Lower lobe of right lung (tissue), 2 donors: ENCODE measurements around the gene TMEM139. TPM values are rescaled to one million over a fixed set of nuclear protein-coding genes. Genes with fewer than 3 reads are reported as not detected.
A peak's percentile ranks its signal among the peaks of the same experiment; 100 is the strongest.

Experiments used
- ATAC-seq, 2 donors: fragments of 200-7000 bp; cut with Tn5 transposase; one replicate each; pipeline ENCODE4 v1.9.1; 2020 to 2022; ENCODE audit warnings: mild to moderate bottlenecking in 2 of 2, moderate library complexity in 2 of 2
- DNase-seq: peaks from one replicate; pipeline ENCODE4 v3.0.0-alpha.2; 2020
- H3K27ac ChIP-seq: fragments of 200-600 bp; one replicate; pipeline ENCODE4 v1.8.0; 2022
- H3K27me3 ChIP-seq: fragments of 200-600 bp; one replicate; pipeline ENCODE4 v1.8.0; 2022; ENCODE audit warnings: low read depth
- H3K36me3 ChIP-seq: fragments of 200-600 bp; one replicate; pipeline ENCODE4 v1.8.0; 2022; ENCODE audit warnings: mild to moderate bottlenecking
- H3K4me1 ChIP-seq: fragments of 200-600 bp; one replicate; pipeline ENCODE4 v1.8.0; 2022
- H3K4me3 ChIP-seq: fragments of 200-600 bp; one replicate; pipeline ENCODE4 v1.8.0; 2022; ENCODE audit warnings: mild to moderate bottlenecking
- H3K9me3 ChIP-seq: fragments of 200-600 bp; one replicate; pipeline ENCODE4 v1.8.0; 2022
- intact Hi-C: fragments of 100-400 bp; cut with DNase I; formaldehyde crosslinking; loops from one replicate; pipeline ENCODE4 v1.11.0; 2022
- total RNA-seq: library from RNA; stranded (reverse); fragmentation: NEBNext Ultra II Directional; extraction: Animal tissue kit (Norgen Biotek cat#: 25700); gene quantifications from one replicate; pipeline ENCODE4 v1.2.1, GENCODE V29; 2021
- TF ChIP-seq, protein P1 (sequence below): fragments of 200-600 bp; IDR thresholded peaks from one replicate; pipeline ENCODE4 v1.8.0; 2022; ENCODE audit warnings: antibody characterized with exemption, mild to moderate bottlenecking
- donor health status: DM: no; HTN: yes; CAD: no; lungs with severe emphysema.

Gene TMEM139
- total RNA-seq, 1 donor from 2014 or later: 25.9 TPM

DNA sequence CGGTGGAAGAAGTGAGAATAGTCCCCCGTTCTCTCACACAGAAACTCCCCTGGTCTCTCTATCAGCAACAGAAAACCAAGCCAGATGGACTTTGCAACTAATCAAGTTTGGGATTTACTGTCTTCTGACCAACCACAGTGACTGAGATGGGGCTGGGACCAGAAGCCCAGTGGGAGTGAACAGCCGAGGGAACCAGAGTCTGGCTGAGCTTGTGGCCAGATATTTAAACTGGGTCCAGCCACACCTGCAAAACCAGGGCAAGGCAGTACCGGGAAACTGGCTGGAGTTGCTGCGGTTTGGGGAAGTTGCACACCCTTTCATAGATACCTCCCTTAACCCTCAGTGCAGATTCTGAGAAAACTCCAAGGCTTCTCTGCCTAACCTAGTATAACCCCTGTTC, 15.5 kb upstream of the TMEM139 start:
- Histone ChIP-seq H3K27me3 (no peaks in the 10 kb centered on the region), H3K9me3 (no peaks in the 10 kb centered on the region), H3K4me1 (peaks cover 20% of the 10 kb centered on the region), H3K27ac (no peak overlapping the region), H3K4me3 (no peak overlapping the region), H3K36me3 (peaks cover 43% of the 10 kb centered on the region)
- DNase-seq (no peak), ATAC-seq (no peak)
- intact Hi-C loops: no loop called here
- TF ChIP-seq, protein P1, sequence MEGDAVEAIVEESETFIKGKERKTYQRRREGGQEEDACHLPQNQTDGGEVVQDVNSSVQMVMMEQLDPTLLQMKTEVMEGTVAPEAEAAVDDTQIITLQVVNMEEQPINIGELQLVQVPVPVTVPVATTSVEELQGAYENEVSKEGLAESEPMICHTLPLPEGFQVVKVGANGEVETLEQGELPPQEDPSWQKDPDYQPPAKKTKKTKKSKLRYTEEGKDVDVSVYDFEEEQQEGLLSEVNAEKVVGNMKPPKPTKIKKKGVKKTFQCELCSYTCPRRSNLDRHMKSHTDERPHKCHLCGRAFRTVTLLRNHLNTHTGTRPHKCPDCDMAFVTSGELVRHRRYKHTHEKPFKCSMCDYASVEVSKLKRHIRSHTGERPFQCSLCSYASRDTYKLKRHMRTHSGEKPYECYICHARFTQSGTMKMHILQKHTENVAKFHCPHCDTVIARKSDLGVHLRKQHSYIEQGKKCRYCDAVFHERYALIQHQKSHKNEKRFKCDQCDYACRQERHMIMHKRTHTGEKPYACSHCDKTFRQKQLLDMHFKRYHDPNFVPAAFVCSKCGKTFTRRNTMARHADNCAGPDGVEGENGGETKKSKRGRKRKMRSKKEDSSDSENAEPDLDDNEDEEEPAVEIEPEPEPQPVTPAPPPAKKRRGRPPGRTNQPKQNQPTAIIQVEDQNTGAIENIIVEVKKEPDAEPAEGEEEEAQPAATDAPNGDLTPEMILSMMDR: no peak

DNA sequence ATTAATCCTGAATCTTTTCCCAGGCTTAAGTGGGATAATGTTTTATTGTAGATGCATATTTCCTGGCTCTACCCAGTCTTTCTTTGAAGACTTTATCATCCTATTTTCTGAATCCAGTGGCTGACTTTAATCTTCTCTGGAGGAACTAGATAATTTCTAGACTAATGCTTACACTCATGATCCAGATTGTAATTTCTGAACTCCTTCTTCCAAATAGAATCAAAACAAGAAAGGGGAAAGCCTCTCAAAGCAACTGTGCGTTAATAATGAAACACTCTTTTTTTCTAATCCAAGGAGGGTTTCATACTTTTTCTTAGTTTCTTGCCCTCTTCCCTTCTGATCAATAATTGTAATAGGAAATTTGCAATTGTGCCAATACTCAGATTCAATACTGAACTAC, 13.5 kb upstream of the TMEM139 start:
- no peak for ATAC-seq
- H3K4me1 ChIP-seq: no peaks in the 10 kb centered on the region
- intact Hi-C loops: no loop called here
- H3K4me3 ChIP-seq: no peak overlapping the region
- no peak overlapping the region for H3K27ac ChIP-seq
- H3K9me3 ChIP-seq: no peaks in the 10 kb centered on the region
- H3K27me3 ChIP-seq: no peaks in the 10 kb centered on the region
- TF ChIP-seq, protein P1: no peak
- peaks cover 41% of the 10 kb centered on the region for H3K36me3 ChIP-seq
- DNase-seq: no peak

DNA sequence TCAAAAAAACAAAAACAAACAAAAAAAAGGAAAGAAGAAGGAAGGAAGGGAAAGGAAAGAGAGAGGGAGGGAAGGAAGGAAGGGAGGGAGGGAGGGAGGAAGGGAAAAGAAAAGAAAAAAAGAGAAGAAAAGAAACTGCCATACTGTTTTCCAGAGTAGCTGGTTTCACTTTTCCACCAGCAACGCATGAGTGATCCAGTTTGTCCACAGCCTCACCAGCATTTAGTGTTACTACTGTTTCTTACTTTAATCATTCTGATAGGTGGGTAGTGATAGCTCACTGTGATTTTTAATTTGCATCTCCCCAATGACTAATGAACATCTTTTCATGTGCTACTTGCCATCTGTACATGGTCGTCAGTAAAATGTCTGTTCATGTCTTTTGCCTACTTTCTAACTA, 11.9 kb upstream of the TMEM139 start:
- Histone ChIP-seq H3K4me3 (no peak overlapping the region), H3K9me3 (no peaks in the 10 kb centered on the region), H3K27me3 (no peaks in the 10 kb centered on the region), H3K4me1 (no peaks in the 10 kb centered on the region), H3K36me3 (peaks cover 24% of the 10 kb centered on the region), H3K27ac (no peak overlapping the region)
- TF ChIP-seq, protein P1: no peak
- ATAC-seq (no peak), DNase-seq (no peak)
- intact Hi-C loops: no loop called here

DNA sequence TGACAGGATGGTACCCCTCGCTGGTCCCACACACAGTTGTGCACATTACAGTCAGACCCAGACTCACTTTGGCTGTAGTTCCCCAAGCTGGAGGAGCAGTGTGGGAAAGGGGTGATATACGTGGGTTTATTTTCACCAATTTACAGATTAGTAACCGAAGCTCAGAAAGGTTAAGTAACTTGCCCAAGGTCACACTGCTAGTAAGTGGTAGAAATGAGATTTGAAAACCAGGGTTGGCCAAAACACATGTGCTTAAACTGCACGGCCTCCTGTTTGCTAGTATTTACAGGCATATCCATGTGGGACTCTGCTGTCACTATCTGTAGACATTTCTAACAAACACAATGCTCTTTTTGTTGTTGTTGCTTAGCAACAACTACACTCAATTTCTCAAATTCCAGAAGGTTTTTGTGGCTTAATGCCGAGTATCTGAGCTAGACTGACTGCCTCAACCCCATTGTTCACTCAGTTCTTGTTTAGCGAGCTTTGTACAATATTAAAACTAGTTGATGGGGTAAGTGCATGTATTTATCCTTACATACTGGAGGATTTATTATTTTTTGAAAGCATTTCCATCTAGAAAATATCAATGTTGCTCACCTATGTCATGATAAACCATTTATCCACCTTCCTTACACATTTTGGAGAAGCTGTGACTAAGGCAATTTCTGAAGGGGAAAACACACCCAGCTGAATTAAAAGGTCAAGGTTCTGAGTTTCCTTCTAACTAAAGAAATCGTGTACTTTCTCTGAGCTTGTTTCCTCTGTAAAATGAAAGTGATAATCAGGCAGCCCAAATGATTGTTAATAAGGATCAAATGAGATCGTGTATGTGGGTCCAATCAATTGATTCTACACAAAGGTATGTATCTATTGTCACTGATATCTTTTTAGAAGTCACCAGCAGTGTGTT, 5.3 kb upstream of the TMEM139 start:
- Histone ChIP-seq H3K4me3 (no peak overlapping the region), H3K36me3 (no peaks in the 10 kb centered on the region), H3K4me1 (peaks cover 19% of the 10 kb centered on the region), H3K27me3 (no peaks in the 10 kb centered on the region), H3K9me3 (no peaks in the 10 kb centered on the region), H3K27ac (peak overlapping the region; percentile 34)
- TF ChIP-seq, protein P1: no peak
- intact Hi-C loops: no loop called here
- ATAC-seq: peak; percentile 79
- no peak for DNase-seq

DNA sequence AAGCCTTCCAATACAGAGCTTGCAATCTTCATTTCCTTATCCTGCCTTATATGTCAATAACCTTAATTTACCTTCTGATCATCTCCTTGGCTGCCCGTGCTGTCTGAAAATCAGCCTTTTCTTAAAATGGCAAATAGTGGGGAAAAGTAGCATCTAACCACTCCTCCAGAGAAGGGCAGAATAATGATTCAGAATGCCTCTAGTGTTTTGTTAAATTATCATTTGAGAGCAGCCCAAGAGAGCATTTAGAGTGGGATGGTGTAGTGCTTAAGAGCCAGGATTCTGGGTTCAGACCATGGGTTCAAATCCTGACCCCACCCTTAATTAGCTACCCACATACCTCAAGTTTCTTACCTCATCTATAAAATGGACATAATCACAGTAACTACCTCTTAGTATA, 4.6 kb upstream of the TMEM139 start:
- Histone ChIP-seq H3K9me3 (no peaks in the 10 kb centered on the region), H3K27me3 (no peaks in the 10 kb centered on the region), H3K4me3 (no peak overlapping the region), H3K36me3 (no peaks in the 10 kb centered on the region), H3K27ac (peak overlapping the region; percentile 34), H3K4me1 (peaks cover 19% of the 10 kb centered on the region)
- intact Hi-C loops: no loop called here
- TF ChIP-seq, protein P1: no peak
- DNase-seq (no peak), ATAC-seq (no peak)
